Uterus (tissue), 4 donors: Measurements from ENCODE around the gene GBE1. TPM values are rescaled to one million over a fixed set of nuclear protein-coding genes. Genes with fewer than 3 reads are reported as not detected.
A peak's percentile ranks its signal among the peaks of the same experiment; 100 is the strongest.

Experiments
- DNase-seq, 2 donors: peaks; one replicate each; pipeline ENCODE4 v3.0.0-alpha.2; 2019 to 2020
- H3K27ac ChIP-seq, 2 donors: fragments of 200-600 bp; sonication (generic); 1 replicate in 1 of 2; 2 replicates in 1 of 2; pipeline ENCODE4 v1.5.1; 2016 to 2018
- H3K27me3 ChIP-seq, 2 donors: fragments of 200-600 bp; sonication (generic); one replicate each; pipeline ENCODE4 v1.5.1; 2018 to 2019; ENCODE audit warnings: control low read depth in 1 of 2
- H3K36me3 ChIP-seq, 2 donors: fragments of 200-600 bp; sonication (generic); one replicate each; pipeline ENCODE4 v1.5.1; 2019; ENCODE audit warnings: control low read depth in 1 of 2
- H3K4me1 ChIP-seq, 2 donors: fragments of 200-600 bp; sonication (generic); one replicate each; pipeline ENCODE4 v1.5.1; 2018 to 2019; ENCODE audit warnings: control low read depth in 1 of 2
- H3K4me3 ChIP-seq, 2 donors: fragments of 200-600 bp; sonication (generic); 1 replicate in 1 of 2; 2 replicates in 1 of 2; pipeline ENCODE4 v1.5.1; 2018 to 2019; ENCODE audit warnings: mild to moderate bottlenecking in 1 of 2
- H3K9me3 ChIP-seq, 2 donors: fragments of 200-600 bp; sonication (generic); one replicate each; pipeline ENCODE4 v1.5.1; 2019; ENCODE audit warnings: control low read depth in 1 of 2
- POLR2A ChIP-seq, 2 donors: fragments of 450-650 bp; IDR thresholded peaks; one replicate each; pipeline ENCODE4 v1.6.1; 2016; ENCODE audit warnings: antibody characterized with exemption in 2 of 2, mild to moderate bottlenecking in 1 of 2, moderate library complexity in 1 of 2
- intact Hi-C: fragments of 100-400 bp; cut with DNase I; formaldehyde crosslinking; loops from one replicate; pipeline ENCODE4 v1.15.1; 2023; ENCODE audit warnings: low total_unique reads
- total RNA-seq, 4 donors: library from RNA; depleted of rRNA in 3 of 4; stranded (reverse); fragments of >200 nt in 3 of 4; gene quantifications; one replicate each; pipeline versions ENCODE4 v1.1.0 to v1.2.4, GENCODE V29; 2014 to 2023
- TF ChIP-seq, protein P1 (sequence below), 4 experiments: fragments of 200-600 bp in 2 of 4; fragments of 450-650 bp in 2 of 4; sonication (generic) in 2 of 4; IDR thresholded peaks; one replicate each; pipeline ENCODE4 v1.5.1; 2016 to 2019; ENCODE audit warnings: antibody characterized with exemption in 4 of 4, mild to moderate bottlenecking in 2 of 4, moderate library complexity in 1 of 4
- donor health status: DM: yes; HTN: yes; CAD: no.

The GBE1 gene
- total RNA-seq, 4 donors from 2014 or later: 9.2 to 33.8 (median 24.9) TPM

GRCh38 chr3:81676706-81677456 is 84.6 kb downstream of the GBE1 start:
- no peak for TF ChIP-seq POLR2A (IDR thresholded peaks at IDR 0.05)
- TF ChIP-seq, protein P1, sequence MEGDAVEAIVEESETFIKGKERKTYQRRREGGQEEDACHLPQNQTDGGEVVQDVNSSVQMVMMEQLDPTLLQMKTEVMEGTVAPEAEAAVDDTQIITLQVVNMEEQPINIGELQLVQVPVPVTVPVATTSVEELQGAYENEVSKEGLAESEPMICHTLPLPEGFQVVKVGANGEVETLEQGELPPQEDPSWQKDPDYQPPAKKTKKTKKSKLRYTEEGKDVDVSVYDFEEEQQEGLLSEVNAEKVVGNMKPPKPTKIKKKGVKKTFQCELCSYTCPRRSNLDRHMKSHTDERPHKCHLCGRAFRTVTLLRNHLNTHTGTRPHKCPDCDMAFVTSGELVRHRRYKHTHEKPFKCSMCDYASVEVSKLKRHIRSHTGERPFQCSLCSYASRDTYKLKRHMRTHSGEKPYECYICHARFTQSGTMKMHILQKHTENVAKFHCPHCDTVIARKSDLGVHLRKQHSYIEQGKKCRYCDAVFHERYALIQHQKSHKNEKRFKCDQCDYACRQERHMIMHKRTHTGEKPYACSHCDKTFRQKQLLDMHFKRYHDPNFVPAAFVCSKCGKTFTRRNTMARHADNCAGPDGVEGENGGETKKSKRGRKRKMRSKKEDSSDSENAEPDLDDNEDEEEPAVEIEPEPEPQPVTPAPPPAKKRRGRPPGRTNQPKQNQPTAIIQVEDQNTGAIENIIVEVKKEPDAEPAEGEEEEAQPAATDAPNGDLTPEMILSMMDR (IDR thresholded peaks at IDR 0.05): no peak
- intact Hi-C loops: no loop called here
- no peak overlapping the region for H3K4me3 ChIP-seq

DNA sequence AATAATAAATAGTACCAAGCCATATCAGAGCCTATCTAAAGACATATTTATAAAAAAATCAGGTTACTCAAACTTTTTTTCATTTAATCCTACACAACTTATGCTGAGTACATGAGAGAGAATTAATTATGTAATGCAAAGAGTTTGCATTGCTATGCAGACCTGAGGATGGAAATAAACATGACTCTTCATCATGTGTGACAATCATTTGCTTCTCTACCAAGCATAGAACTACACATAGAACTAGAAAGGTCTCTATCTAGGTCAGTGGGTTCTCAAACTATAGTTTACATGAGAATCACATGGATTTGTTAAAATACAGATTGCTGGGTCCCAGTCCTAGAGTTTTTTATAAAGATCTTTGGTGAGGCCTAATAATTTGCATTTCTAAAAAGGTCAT is 86.8 kb downstream of the GBE1 start:
- no peaks in the 10 kb centered on the region for H3K36me3 ChIP-seq
- H3K9me3 ChIP-seq: no peaks in the 10 kb centered on the region
- no peak overlapping the region for H3K4me3 ChIP-seq
- H3K27ac ChIP-seq: no peak overlapping the region
- no peaks in the 10 kb centered on the region for H3K4me1 ChIP-seq
- H3K27me3 ChIP-seq: no peaks in the 10 kb centered on the region
- intact Hi-C loops: no loop called here
- TF ChIP-seq, protein P1 (IDR thresholded peaks at IDR 0.05): no peak
- no peak for TF ChIP-seq POLR2A (IDR thresholded peaks at IDR 0.05)
- DNase-seq: no peak

More at GRCh38 chr3:81676706-81677456, 84.6 kb downstream of the GBE1 start:
- Histone ChIP-seq H3K36me3 (no peaks in the 10 kb centered on the region), H3K4me1 (no peaks in the 10 kb centered on the region), H3K27me3 (no peaks in the 10 kb centered on the region), H3K27ac (no peak overlapping the region), H3K9me3 (no peaks in the 10 kb centered on the region)
- DNase-seq: no peak

- TF ChIP-seq, protein P1 (IDR thresholded peaks at IDR 0.05): no peak
- TF ChIP-seq POLR2A (IDR thresholded peaks at IDR 0.05): no peak
- Histone ChIP-seq H3K4me1 (no peaks in the 10 kb centered on the region), H3K9me3 (no peaks in the 10 kb centered on the region), H3K27me3 (no peaks in the 10 kb centered on the region), H3K27ac (no peak overlapping the region), H3K4me3 (no peak overlapping the region), H3K36me3 (peaks cover 0 to 3% of the 10 kb centered on the region in 2 donors)
- intact Hi-C loops: no loop called here
- no peak for DNase-seq
Observed at GRCh38 chr3:81668283-81668682, 93.2 kb downstream of the GBE1 start.

GRCh38 chr3:81666502-81667121 is 94.8 kb downstream of the GBE1 start:
- Histone ChIP-seq H3K27me3 (no peaks in the 10 kb centered on the region), H3K4me1 (no peaks in the 10 kb centered on the region), H3K9me3 (no peaks in the 10 kb centered on the region), H3K36me3 (peaks cover 0 to 3% of the 10 kb centered on the region in 2 donors), H3K4me3 (no peak overlapping the region), H3K27ac (no peak overlapping the region)
- TF ChIP-seq, protein P1 (IDR thresholded peaks at IDR 0.05): peak; percentile 57 to 80 (median 62)
- TF ChIP-seq POLR2A (IDR thresholded peaks at IDR 0.05): no peak
- DNase-seq: no peak
- intact Hi-C loops: no loop called here

GRCh38 chr3:81663114-81663513 is 98.3 kb downstream of the GBE1 start:
- H3K27me3 ChIP-seq: no peaks in the 10 kb centered on the region

More at GRCh38 chr3:81663114-81663513, 98.3 kb downstream of the GBE1 start:
- intact Hi-C loops: no loop called here
- H3K4me1 ChIP-seq: no peaks in the 10 kb centered on the region
- TF ChIP-seq, protein P1 (IDR thresholded peaks at IDR 0.05): no peak
- TF ChIP-seq POLR2A (IDR thresholded peaks at IDR 0.05): no peak
- H3K27ac ChIP-seq: no peak overlapping the region
- no peak for DNase-seq
- H3K36me3 ChIP-seq: peaks cover 0 to 3% of the 10 kb centered on the region in 2 donors
- H3K4me3 ChIP-seq: no peak overlapping the region
- H3K9me3 ChIP-seq: no peaks in the 10 kb centered on the region
